Stimulated activated CD4-positive, alpha-beta T cell treated with anti-CD3 and anti-CD28 coated beads, Interleukin-12 subunit alpha, Interleukin-12 subunit beta, amount 100 ng/mL, for 48 hours (primary cell): ENCODE measurements around the gene STIM1.

Experiments
- DNase-seq, 3 donors: peaks; one replicate each; pipeline ENCODE4 v3.0.0-alpha.2; 2020; ENCODE audit warnings: low read depth in 2 of 3, low spot score in 1 of 3

STIM1 gene

GRCh38 chr11:3909901-3910300, 54.4 kb downstream of the STIM1 start:
- DNase-seq, result no peak

DNA sequence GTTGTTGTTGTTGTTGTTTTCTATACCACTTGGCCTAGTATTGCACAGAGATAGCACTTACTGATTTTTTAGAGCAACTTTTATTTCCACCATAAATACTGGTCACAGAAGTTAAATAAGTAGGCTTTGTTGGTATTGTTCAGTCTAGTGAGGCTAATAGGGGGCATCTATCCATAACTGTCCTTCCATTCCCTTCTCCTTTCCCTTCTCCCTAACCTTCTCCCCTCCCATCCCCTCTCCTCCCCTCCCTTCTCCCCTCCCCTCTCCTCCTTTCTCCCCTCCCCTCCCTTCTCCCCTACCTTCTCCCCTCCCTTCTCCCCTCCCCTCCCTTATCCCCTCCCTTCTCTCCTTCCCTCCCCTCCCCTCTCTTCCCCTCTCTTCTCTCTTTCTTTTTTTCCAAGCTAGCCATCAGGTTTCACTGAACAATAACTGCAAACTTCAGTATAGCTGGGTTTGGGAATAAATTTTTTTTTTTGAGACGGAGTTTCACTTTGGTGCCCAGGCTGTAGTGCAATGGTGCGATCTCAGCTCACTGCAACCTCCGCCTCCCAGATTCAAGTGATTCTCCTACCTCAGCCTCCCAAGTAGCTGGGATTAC, 56.5 kb downstream of the STIM1 start:
- DNase-seq, result no peak

DNA sequence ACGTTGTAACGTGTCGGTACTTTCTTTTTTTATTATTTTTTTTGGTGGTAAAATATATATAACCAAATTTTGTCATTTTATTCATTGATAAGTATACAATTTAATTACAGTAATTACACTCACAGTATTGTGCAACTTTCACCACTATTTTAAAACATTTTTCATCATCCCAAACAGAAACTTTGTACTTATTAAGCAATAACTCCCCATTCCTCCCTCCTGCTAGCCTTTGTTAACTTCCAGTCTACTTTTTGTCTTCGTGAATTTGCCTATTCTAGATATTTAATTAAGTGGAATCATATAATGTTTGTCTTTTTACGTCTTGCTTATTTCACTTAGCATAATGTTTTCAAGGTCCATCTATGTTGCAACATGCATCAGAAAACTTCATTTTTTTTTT, 58.5 kb downstream of the STIM1 start:
- DNase-seq, result no peak

DNA sequence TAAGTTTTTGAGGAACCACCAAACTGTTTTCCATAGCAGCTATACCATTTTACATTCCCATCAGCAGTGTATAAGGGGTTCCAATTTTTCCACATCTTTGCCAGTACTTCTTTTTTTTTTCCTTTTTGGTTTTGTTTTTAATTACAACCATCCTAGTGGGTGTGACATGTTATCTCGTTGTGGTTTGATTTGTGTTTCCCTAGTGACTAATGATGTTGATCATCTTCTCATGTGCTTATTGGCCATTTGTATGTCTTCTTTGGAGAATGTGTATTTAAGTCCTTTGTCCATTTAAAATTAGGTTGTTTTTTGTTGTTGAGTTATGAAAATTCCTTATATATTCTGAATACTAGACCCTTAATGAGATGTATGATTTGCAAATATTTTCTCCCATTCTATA, 59.3 kb downstream of the STIM1 start:
- DNase-seq, result no peak

GRCh38 chr11:3916962-3917361, 61.5 kb downstream of the STIM1 start:
- DNase-seq, result peak in 2 of 3 donors; percentile 21 to 44

DNA sequence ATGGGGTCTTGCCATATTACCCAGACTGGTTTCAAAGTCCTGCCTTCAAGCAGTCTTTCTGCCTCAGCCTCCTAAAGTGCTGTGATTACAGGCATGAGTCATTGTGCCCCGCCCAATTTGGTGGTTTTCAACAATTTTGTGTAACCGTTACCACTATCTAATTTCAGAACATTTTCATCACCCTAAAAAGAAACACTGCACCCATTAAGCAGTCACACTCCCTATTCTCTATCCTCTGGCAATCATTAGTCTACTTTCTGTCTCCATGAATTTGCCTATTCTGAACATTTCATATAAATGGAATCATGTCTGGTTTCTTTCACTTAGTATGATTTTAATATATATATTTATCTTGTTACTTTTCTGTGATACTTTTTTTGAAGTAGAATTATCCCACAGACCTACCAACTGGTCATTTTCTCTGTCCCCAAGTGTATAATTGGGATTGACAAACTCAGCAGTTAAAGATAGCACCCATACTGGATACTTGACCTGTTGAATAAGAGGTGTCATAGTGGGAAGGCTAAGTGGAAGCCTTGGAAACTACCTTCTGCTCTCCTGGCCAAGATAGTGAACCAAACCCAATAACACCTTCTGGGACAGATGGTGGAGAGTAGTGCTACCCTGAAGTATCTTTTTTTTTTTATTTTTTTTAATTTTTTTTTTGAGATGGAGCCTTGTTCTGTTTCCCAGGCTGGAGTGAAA, 64.8 kb downstream of the STIM1 start:
- DNase-seq, result peak; percentile 45 to 76 (median 57)

GRCh38 chr11:3922056-3922455, 66.6 kb downstream of the STIM1 start:
- no peak for DNase-seq

GRCh38 chr11:3925513-3925912, 70.0 kb downstream of the STIM1 start:
- no peak for DNase-seq

DNA sequence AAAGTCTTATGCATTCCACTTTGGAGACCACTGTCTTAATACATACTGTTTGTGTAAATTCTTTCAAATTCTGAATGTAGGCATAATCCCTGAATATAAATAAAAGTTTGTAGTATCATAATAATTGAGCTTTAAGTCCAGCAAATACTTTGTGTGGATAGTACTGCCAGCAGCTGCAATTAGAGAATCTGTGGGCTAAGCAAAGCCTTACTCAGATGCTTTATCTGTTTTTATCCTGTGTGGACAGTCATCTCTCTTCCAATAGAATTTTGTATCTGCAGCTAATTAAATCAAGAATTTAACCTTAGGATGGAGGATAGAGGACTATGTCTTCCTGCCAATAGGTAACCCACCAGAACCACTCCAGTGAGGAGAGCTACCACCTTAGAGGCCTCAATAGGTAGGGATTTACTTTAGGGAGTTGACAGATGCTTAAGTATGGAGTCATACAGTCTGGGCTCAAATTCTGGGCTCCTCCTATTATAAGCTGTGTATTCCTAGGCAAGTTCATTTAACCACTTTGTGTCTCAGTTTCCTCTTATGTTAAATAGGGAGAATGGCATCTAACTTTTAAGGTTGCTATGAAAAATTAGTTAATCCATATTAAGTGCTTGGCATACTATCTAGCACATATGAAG, 71.1 kb downstream of the STIM1 start:
- no peak for DNase-seq

DNA sequence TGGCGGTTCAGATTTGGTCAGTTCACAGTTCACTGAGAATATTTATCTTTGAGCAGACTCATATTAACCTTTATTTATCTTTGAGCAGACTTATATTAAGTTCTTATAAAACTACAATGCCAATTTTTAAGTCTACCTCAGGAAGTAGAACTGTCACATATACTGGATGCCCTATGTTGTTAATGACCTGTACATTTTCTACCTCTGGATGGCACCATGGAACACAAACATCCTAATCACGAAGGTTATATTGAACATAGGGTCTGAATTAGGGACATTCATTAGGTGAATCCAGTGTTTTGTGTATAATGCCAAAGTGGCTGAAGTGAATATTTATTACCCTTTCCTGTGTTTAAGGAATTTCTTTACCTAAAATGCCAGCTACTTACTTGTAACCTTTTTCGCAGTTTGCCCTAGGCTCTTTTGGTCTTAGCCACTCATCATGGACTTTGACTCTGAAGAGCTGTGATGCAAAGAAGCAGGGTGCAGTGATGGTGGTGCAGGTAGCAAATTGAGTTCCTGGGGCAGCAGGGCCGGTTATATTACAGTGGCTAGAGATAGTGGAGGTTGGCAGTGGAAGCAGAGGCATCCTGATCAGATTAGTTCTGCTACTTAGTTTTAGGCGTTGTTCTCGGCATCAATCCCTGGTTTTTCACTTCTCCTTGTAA, 71.8 kb downstream of the STIM1 start:
- no peak for DNase-seq

DNA sequence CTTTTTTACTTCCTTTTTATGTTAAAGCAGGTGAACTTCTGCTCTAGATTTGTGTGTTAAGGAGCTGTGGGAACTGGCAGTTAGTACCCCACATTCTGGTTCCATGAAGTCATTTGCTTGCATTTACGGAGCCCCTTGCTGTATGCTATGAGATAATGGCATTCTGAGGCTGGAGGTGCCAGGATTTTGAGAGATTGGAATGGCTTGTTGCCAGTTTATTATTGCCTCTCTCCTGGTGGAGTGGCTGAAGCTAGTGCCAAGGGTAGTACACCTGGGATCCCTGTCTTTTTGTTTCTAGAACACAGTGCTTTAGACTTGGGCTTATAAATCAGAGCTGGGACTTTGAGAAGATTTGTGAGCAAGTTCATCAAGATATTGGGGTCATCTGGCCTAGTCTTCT, 73.8 kb downstream of the STIM1 start:
- DNase-seq, result no peak

DNA sequence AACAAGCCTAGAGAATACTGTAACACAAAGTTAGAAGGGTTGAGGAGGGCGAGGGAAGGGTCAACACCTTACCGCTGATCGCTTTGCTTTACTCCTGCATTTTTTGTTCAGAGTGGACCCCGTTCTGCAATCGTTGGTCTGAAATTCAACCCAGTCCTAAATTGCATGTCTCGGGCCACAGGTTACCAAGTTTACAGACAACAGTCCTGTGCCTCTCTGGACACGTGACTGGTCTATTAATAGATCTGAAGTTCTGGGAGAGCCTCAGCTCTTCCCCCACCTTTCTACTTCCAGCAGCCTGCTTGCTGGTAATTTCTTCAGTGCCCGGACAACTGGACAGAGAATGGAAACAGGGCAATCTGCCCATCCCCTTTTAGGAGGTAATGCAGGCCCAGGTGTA, 74.2 kb downstream of the STIM1 start:
- DNase-seq, result no peak

GRCh38 chr11:3932698-3933097, 77.2 kb downstream of the STIM1 start:
- DNase-seq, result no peak

GRCh38 chr11:3933165-3933628, 77.7 kb downstream of the STIM1 start:
- no peak for DNase-seq

DNA sequence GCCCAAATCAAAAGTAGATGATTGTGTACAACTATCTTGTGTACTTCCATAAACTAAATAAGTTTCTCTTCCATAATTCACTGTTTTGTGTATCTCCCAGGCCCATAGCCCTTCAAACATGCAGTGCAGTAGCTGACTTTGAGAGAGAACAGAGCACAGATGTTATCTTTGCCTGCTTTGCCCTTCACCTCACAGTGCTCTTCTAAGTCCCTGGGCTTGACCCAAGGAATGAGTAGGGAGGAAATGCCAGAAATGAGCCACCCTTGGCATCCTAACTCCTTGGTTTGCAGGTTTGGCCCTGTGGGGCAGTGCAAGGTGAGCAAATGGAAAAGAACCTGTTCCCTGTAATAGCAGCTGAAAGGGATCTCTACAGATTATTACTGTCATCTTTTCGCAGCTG, 79.2 kb downstream of the STIM1 start:
- DNase-seq, result no peak

GRCh38 chr11:3936517-3936916, 81.1 kb downstream of the STIM1 start:
- no peak for DNase-seq

- DNase-seq, result no peak
These were observed 83.7 kb downstream of the STIM1 start for GRCh38 chr11:3939211-3939610.

- no peak for DNase-seq
These were observed 84.3 kb downstream of the STIM1 start for GRCh38 chr11:3939651-3940190.

DNA sequence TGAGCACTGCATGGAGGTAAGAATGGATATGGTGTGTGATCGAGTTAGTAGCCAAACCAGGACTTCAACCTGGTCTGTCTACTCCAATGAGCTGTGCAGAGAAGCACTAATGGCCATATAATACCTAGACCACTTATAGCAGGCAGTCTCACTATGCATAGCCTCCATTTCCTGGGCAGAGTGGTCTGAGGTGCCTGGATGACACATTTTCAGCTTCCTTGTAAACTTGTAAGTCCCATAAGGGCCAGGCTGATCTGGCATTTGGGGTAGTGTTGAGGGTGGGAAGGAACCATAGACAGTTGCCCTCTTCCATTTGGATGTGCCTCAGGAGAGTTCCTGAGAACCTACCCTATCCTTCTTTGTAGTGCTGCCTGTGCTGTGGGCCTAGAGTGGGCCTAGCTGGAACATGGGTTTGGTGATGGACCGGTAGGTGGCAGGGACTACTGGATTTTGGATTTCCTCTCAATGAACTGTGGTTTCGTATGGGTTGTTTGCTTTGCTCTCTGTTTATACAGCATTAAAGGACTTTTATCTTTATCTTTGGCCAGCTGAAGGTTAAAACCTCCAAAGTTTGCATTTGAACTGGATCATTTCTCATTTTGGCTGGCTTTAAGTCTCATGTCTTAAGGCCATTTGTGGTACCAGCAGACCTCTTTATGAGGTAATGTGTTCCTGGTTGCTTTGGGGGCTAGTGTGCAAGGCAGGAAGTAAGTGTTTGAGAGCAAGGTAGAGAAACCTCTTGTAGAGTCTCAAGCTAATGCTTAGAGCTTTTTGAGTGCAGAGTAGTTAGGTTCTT, 86.9 kb downstream of the STIM1 start:
- DNase-seq, result no peak

GRCh38 chr11:3942956-3943497, 87.6 kb downstream of the STIM1 start:
- no peak for DNase-seq

- no peak for DNase-seq
These were observed 88.7 kb downstream of the STIM1 start for GRCh38 chr11:3944198-3944597.
